Endodermal cell (in vitro differentiated cells): ENCODE measurements around the gene OR4D1. TPM values are rescaled to one million over a fixed set of nuclear protein-coding genes. Genes with fewer than 3 reads are reported as not detected.

ENCODE experiments used
- DNase-seq: peaks from one replicate; pipeline ENCODE4 v3.0.0-alpha.2; 2017
- H3K27ac ChIP-seq: 2 replicates; pipeline ENCODE4 v1.5.1; 2013; ENCODE audit warnings: mild to moderate bottlenecking, low read depth, low read length, moderate library complexity
- H3K27me3 ChIP-seq: 2 replicates; pipeline ENCODE4 v1.6.1; 2013; ENCODE audit warnings: mild to moderate bottlenecking, low read length, moderate library complexity; ENCODE audit not compliant: insufficient read depth, control insufficient read depth, poor library complexity, severe bottlenecking
- H3K36me3 ChIP-seq: 2 replicates; pipeline ENCODE4 v1.7.0; 2013; ENCODE audit warnings: mild to moderate bottlenecking, low read length, moderate library complexity; ENCODE audit not compliant: control insufficient read depth, insufficient read depth
- H3K4me1 ChIP-seq: one replicate; pipeline ENCODE4 v1.7.0; 2013; ENCODE audit warnings: low read length; ENCODE audit not compliant: control insufficient read depth, insufficient read depth
- H3K4me3 ChIP-seq: 2 replicates; pipeline ENCODE4 v1.5.1; 2013; ENCODE audit warnings: mild to moderate bottlenecking, low read length, moderate library complexity
- H3K9ac ChIP-seq: 2 replicates; pipeline ENCODE4 v1.6.1; 2013; ENCODE audit warnings: mild to moderate bottlenecking, low read length, moderate library complexity; ENCODE audit not compliant: poor library complexity, severe bottlenecking; ENCODE audit errors: extremely low read depth
- H3K9me3 ChIP-seq: 2 replicates; pipeline ENCODE4 v1.6.1; 2013; ENCODE audit warnings: mild to moderate bottlenecking, low read length, moderate library complexity; ENCODE audit not compliant: control insufficient read depth
- H3K27ac Mint-ChIP-seq: 2 replicates; pipeline ENCODE4 v1.8.0; 2020; ENCODE audit warnings: mixed read lengths
- H3K27me3 Mint-ChIP-seq: 2 replicates; pipeline ENCODE4 v1.8.0; 2021; ENCODE audit warnings: mild to moderate bottlenecking, mixed read lengths; ENCODE audit not compliant: insufficient read depth
- H3K36me3 Mint-ChIP-seq: 2 replicates; pipeline ENCODE4 v1.8.0; 2020; ENCODE audit warnings: low read depth, mixed read lengths
- H3K4me1 Mint-ChIP-seq: 2 replicates; pipeline ENCODE4 v1.8.0; 2020; ENCODE audit warnings: mixed read lengths
- H3K4me3 Mint-ChIP-seq: 2 replicates; pipeline ENCODE4 v1.8.0; 2020; ENCODE audit warnings: mild to moderate bottlenecking, moderate library complexity, mixed read lengths
- H3K9me3 Mint-ChIP-seq: 2 replicates; pipeline ENCODE4 v1.8.0; 2020; ENCODE audit warnings: mild to moderate bottlenecking, mixed read lengths
- CTCF ChIP-seq: fragments of 200-600 bp; sonication (generic); conservative IDR thresholded peaks from 2 replicates; pipeline ENCODE4 v1.5.0; 2021; ENCODE audit warnings: antibody characterized with exemption, mild to moderate bottlenecking
- WGBS, 2 experiments: methylation state at CpG; one replicate each; pipeline versions ENCODE4 v1.1.5 to v1.1.7; 2013; ENCODE audit warnings: missing lambda C conversion rate in 2 of 2, mixed read lengths in 1 of 2; ENCODE audit not compliant: insufficient coverage in 1 of 2, insufficient read length in 1 of 2; 5-methylcytosine and 5-hydroxymethylcytosine counted together
- total RNA-seq, 2 donors: library from RNA; stranded (reverse); fragmentation: NEBNext Ultra II Directional in 1 of 2; extraction: Animal tissue kit (Norgen Biotek cat#: 25700) in 1 of 2; gene quantifications; 2 replicates in 1 of 2; 3 replicates in 1 of 2; pipeline ENCODE4 v1.2.1, GENCODE V29; 2021

Gene OR4D1
- total RNA-seq, 2 donors from 2014 or later = 0.07 to 0.22 TPM

- Histone ChIP-seq H3K27me3 (peaks cover 6% of the 10 kb centered on the region), H3K9ac (no peak overlapping the region), H3K27ac (no peak overlapping the region), H3K4me1 (no peaks in the 10 kb centered on the region), H3K4me3 (no peak overlapping the region), H3K9me3 (no peaks in the 10 kb centered on the region), H3K36me3 (no peaks in the 10 kb centered on the region)
- Mint-ChIP-seq H3K4me1 (no peaks in the 10 kb centered on the region), H3K27ac (no peak overlapping the region), H3K27me3 (peaks cover 8% of the 10 kb centered on the region), H3K36me3 (no peaks in the 10 kb centered on the region), H3K4me3 (no peak overlapping the region), H3K9me3 (no peaks in the 10 kb centered on the region)
- WGBS, 2 experiments = 74 to 87% methylated on average over 2 to 4 of the region's 4 CpGs
- TF ChIP-seq CTCF = no peak
- DNase-seq = no peak
Observed at GRCh38 chr17:58181796-58182195, 33.6 kb downstream of the OR4D1 start.

GRCh38 chr17:58183514-58183913 lies 35.3 kb downstream of the OR4D1 start:
- no peak overlapping the region for H3K4me3 Mint-ChIP-seq
- Histone ChIP-seq H3K9ac (no peak overlapping the region), H3K27ac (no peak overlapping the region), H3K36me3 (no peaks in the 10 kb centered on the region), H3K27me3 (peaks cover 10% of the 10 kb centered on the region), H3K9me3 (no peaks in the 10 kb centered on the region), H3K4me3 (no peak overlapping the region), H3K4me1 (no peaks in the 10 kb centered on the region)
- H3K4me1 Mint-ChIP-seq = no peaks in the 10 kb centered on the region
- no peak for TF ChIP-seq CTCF
- H3K9me3 Mint-ChIP-seq = no peaks in the 10 kb centered on the region
- no peaks in the 10 kb centered on the region for H3K36me3 Mint-ChIP-seq
- H3K27me3 Mint-ChIP-seq = peaks cover 7% of the 10 kb centered on the region
- 86 to 88% methylated on average over 3 to 4 of the region's 4 CpGs for WGBS, 2 experiments
- H3K27ac Mint-ChIP-seq = no peak overlapping the region
- no peak for DNase-seq

- DNase-seq = peak; percentile 91
- Mint-ChIP-seq H3K27me3 (peaks cover 7% of the 10 kb centered on the region), H3K9me3 (no peaks in the 10 kb centered on the region), H3K4me3 (no peak overlapping the region), H3K36me3 (no peaks in the 10 kb centered on the region), H3K27ac (no peak overlapping the region), H3K4me1 (no peaks in the 10 kb centered on the region)
- H3K27me3 ChIP-seq = peaks cover 10% of the 10 kb centered on the region
- H3K36me3 ChIP-seq = no peaks in the 10 kb centered on the region
- no peaks in the 10 kb centered on the region for H3K9me3 ChIP-seq
- no peak for TF ChIP-seq CTCF
- no peak overlapping the region for H3K9ac ChIP-seq
- no peak overlapping the region for H3K27ac ChIP-seq
- 69 to 73% methylated on average over 7 to 10 of the region's 10 CpGs for WGBS, 2 experiments
- H3K4me1 ChIP-seq = no peaks in the 10 kb centered on the region
- no peak overlapping the region for H3K4me3 ChIP-seq
Observed at GRCh38 chr17:58184308-58184985, 36.3 kb downstream of the OR4D1 start.
